ENCODE measurements around the gene HHATL.

HHATL gene

GRCh38 chr3:42699511-42699971 lies 3.1 kb downstream of the HHATL start:
- DNase-seq (ENCODE audit: low spot score) (no peak), FAIRE-seq (no peak)

DNA sequence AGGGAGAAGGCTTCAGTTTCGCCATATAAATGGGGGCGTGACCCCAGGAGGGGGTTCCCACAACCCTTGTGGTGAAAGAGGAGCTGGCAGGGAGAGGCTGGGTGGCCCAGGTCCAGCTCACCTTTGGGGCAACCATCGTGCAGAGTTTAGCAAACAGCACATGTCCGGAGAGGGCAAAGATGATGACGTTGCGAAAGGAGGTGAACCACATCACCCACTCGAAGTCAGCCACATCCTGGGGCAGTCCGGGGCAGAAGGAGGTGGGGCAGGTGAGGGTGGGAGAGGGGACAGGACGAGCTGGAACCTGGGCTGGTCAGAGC lies 3.7 kb downstream of the HHATL start:
- DNase-seq (ENCODE audit: low spot score) = no peak

GRCh38 chr3:42698216-42698910 lies 4.2 kb downstream of the HHATL start:
- no peak for FAIRE-seq
- no peak for DNase-seq (ENCODE audit: low spot score)

More for the DNA sequence above, 3.7 kb downstream of the HHATL start:
- no peak for FAIRE-seq

DNA sequence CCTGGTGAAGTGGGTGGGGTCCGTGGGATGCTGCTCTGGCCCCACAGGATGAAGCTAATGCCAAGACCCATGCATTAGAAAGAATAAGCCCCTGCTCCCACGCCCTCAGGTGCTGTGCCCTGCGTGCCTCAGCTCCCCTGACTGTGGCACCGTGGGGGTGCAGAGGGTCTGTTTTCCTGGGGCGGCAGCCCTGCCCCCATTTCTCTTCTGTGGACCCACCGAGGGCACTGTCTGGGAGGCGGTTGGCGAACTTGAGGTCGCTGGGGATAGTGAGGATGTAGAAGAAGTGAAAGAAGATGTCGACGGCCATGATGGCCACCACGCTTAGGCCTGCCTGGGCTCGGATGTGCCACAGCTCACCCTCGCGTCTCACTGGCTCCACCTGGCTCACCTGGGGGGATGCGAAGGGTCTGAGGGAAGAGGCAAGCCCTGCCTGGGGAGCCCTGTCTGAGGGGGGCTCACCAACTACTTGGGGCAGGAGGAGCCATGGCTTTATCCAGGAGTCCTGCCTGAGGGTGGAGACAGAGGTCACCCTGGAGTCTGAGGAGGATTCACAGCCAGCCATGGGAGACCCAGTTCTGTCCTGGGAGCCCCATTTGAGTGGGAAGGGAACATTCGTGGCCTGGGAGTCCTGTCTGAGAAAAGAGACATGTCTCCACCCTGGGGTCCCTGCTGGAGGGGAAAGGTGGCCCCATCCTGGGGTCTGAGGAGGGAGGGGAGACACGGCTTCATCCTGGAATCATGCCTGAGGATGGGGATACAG lies 5.1 kb downstream of the HHATL start:
- DNase-seq (ENCODE audit: low spot score) = no peak
- no peak for FAIRE-seq

DNA sequence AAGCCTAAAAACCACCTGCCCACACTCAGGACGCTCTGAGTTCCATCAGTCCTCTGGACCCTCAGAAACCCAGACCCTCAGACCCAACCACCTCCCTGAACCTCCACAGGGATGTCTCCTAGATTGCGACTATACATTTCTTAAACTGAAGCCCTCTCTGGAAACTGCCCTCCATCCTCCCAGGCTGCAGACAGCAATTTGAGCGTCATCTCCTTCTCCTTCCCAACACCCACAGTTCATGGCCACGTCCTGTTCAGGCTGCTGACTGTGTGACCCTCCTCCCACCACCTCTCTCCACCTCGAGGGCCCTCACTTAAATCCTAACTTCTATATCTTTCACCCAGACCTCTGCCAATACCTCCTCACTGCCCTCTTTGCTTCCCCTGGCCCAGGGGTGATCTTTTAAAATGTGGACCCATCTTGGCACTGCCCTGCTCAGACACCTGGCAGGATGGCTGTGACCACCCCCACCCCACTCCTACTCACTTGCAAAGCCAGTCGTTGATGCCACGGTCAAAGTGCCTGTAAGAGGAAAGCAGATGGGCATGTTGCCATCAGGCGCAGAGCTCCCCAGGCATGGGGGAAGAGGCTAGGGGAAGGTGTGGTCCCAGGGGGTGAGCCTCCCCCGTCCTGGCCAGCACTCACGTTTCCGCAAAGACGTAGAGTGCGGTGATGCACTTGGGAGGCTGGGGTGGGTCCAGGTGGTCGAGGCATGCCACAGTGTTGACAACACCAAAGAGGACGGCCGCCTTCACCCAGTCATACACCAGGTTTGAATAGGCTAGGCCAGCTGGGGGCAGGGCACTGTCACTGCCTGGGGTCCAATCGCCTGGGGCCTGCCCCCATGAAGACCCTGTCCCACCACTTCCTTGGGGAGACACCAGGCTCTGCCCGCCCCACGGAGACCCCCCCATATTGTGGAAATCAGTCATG lies 6.0 kb downstream of the HHATL start:
- no peak for DNase-seq (ENCODE audit: low spot score)
- no peak for FAIRE-seq

DNA sequence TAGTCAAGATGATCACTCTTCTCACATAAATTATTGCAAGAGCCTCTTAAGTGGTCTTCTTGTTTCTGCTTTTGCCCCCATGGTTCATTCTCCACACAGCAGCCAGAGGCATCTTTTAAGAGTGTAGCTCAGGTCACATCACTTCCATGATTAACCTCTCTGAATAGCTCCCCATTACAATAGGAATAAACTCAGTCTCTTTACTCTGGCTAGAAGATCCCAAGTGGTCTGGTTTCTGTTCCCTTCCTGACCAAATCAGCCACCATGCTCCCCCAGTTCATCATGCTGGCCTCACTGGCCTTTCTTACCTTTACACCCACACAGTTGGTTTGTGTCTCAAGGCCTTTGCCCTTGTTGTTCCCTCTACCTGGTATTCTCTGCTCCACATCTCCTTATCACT lies 8.2 kb downstream of the HHATL start:
- DNase-seq (ENCODE audit: low spot score) = no peak
- FAIRE-seq = no peak

DNA sequence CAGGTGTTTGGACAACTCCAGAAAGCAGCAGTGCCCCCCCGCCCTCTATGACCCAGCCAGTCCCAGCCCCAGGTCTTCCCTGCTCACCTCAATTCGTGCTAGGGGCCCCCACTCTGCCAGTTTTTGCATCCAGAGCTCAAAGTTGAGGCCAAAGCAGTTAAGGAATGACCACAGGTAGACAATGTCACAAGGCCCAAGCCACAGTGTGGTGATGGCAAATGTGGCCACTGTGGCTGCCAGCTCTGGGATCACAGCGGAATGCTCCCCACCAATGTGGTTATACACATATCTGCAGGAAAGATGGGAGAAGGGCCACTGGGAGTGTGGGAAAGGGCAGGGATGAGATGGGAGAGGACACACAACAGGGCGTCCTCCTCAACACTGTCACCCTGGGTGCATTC lies 9.1 kb downstream of the HHATL start:
- FAIRE-seq (peak; percentile 61), DNase-seq (ENCODE audit: low spot score) (no peak)

DNA sequence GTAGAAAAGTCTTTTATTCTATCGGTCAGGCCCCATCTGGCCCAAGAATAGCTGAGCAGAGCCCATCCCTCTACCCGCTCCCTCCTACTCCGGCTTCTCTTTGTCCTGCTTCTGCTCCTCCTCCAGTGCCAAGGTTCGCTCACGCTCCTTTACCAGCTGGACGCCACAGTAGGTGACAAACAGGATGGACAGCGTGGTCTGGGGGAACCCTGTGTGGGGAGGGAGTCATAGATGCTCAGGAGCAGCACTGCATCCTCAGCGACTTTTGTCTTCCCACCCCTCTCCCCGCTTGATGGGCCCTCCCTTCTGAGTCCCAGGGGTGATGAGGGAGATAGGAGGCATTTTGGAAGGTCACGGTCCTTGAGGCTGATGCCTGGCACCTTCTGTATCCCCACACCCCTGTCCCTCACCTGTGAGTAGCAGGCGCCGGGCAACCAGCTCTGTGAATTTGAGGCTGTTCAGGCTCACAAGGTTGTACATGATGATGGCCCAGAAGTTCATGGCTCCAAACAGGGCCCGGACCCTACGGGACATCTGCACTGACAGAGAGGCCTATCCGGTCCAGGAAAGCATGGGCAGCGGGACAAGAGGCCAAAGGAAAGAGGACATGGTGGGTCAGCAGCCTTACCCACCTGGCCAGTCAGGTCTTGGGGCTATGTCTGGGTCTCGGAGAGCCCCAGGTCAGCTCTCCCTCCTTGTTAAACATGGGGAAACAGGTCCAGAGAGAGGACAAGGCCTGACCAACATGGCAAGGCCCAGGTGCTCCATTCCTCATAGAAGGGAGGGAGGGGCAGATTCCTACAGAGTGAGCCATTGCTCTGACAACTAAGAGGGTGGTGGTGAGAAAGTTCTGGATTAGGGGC lies 9.7 kb downstream of the HHATL start:
- DNase-seq (ENCODE audit: low spot score) (no peak), FAIRE-seq (no peak)

DNA sequence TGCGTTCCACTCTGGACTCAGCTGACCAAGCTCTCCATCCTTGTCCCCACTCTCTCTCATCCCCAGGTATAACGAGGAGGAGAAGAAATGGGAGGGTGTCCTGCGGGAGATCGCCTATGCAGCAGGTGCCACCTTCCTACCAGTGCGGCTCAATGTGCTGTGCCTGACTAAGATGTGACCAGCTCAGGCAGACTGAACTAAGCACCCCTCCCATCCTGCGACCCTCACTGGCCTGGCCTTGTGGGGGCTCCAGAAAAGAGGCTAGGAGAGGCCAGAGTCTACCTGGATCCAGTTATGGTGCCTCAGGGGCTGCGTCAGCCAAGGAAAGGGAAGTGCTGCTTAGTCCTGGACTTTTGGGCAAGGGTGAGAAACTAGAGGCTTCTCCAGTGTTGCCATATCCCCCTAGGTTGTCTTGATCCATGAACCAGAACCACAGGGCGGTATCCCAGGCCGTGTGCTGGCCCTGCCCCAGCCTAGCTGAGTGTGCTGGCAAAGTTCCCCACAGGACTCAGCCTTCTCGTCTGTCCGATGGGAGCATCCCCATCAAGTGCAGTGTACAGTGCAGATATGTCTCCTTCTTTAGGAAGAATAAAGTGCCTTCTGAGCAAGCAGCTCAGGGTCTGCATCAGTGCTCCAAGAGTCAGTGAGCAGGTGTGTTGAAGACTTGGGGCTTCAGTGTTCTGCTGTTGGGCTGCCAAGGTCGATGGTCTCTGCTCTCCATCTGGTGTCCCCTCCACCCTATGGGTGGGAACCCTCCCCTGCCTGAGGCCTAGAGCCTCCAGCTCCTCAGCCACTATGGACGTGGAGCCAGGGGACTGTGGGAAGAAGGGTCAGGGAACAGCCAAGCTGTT lies 10.6 kb downstream of the HHATL start:
- no peak for FAIRE-seq
- no peak for DNase-seq (ENCODE audit: low spot score)

DNA sequence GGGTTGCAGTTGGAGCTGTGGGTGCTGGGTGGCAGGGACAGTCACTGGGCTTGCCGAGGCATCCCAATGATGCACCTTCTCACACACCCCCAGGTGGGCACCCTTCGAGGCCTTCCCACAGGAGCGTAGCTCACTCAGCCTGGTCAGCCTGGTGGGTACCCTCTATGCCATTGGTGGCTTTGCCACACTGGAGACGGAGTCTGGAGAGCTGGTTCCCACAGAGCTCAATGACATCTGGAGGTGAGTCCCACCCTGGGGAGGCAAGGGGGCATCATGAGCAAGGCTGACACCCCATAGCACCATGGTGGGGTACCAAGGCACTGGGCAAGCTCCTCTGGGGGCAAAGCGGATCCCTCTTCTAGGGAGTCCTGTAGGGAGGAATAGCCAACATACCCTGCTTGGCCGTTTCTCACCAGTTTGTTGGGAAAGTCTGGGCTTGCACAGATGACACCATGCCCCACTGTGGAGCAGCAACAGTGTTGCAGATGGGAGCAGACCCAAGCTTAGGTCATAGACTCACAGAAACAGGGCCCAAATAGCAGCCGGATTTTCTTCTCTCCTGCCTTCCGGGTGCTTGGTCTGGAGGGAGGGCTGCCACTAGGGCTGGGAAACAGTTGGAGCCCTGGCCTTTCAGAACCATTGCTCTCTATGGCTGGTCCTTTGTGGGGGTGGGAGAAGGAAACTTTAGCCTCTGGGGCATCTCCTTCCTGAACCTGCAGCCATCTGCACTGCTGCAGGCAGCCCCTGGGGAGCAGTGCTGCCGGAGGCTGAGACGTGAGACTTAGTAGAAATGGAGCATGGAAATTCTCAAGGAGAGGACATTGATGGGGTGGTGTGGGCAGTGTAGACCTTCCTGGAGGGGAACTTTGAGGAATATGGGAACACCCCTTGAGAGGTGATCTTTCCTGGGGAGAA lies 11.6 kb downstream of the HHATL start:
- FAIRE-seq = no peak
- DNase-seq (ENCODE audit: low spot score) = no peak

DNA sequence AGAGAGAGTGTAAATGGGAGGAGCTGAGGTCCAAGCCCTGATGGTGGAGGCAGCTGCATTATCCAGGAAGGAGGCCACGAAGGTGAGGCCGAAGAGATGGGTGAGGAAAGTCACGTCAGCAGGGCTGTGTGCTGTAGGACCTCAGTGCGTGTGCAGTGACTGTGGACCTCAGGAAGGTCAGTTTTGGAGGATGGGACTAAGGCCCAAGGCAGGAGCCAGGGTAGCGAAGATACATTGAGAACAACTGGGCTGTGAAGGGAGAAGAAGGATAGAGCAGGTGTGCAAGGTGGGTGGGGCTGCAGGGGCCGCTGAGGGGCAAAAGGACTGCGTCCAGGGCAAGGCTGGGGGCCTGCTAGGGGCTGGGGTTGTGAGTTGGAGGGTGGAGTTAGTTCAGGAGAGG lies 12.4 kb downstream of the HHATL start:
- DNase-seq (ENCODE audit: low spot score) = no peak
- no peak for FAIRE-seq

- DNase-seq (ENCODE audit: low spot score) = no peak
- FAIRE-seq = no peak
These were observed 13.1 kb downstream of the HHATL start for GRCh38 chr3:42689421-42690014.

DNA sequence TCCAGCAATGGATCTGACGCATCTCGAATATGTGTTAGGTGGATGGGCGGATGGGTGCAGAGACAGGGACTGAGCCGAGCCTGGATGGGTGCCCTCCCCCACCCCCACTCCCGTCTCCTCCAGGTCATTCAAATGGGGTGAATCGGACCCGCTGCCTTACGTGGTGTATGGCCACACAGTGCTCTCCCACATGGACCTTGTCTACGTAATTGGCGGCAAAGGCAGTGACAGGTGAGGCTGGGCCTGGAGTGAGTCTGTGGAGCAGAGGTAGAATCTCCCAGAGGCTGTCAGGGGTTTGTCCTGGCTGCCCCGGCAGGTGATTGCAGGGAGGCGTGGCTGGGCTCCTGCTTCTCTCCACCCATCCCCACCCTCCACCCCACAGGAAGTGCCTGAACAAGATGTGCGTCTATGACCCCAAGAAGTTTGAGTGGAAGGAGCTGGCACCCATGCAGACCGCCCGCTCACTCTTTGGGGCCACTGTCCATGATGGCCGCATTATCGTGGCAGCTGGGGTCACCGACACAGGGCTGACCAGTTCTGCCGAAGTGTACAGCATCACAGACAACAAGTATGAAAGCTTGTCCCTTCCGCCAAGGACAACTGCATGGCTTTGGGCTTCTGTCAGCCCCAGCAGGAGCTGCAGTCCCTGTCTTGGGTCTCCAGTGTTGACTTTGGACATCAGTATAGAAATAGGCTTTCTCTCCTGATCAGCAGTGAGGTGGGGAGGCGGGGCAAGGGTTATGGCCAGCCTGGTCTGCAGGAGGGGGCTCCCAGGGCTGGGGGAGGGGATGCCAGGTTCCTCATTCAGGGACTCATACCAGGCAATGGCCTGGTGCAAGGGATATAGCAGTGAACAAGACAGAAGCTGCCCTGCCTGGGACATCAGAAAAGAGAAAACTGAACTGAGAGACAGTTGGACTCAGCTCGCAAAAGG lies 13.8 kb downstream of the HHATL start:
- no peak for DNase-seq (ENCODE audit: low spot score)
- FAIRE-seq = peak; percentile 17

GRCh38 chr3:42688016-42688415 lies 14.6 kb downstream of the HHATL start:
- DNase-seq (ENCODE audit: low spot score) (no peak), FAIRE-seq (no peak)

- FAIRE-seq (no peak), DNase-seq (ENCODE audit: low spot score) (no peak)
These were observed 15.6 kb downstream of the HHATL start for GRCh38 chr3:42686832-42687650.

All from urothelium cell line (cell line).